Ishikawa (cell line): Measurements from ENCODE around the gene KREMEN1.

Source experiments
- CEBPB ChIP-seq: IDR thresholded peaks from 2 replicates; pipeline ENCODE4 v1.6.1; 2012
- CREB1 ChIP-seq: IDR thresholded peaks from 2 replicates; pipeline ENCODE4 v1.6.1; 2012; ENCODE audit warnings: low read depth
- EGR1 ChIP-seq: IDR thresholded peaks from 2 replicates; pipeline ENCODE4 v1.6.1; 2012
- EP300 ChIP-seq: IDR thresholded peaks from 2 replicates; pipeline ENCODE4 v1.6.1; 2012; ENCODE audit warnings: borderline replicate concordance
- FOXM1 ChIP-seq: IDR thresholded peaks from 2 replicates; pipeline ENCODE4 v1.6.1; 2012; ENCODE audit warnings: low read depth, borderline replicate concordance
- NFIC ChIP-seq: IDR thresholded peaks from 2 replicates; pipeline ENCODE4 v1.6.1; 2012
- RAD21 ChIP-seq: IDR thresholded peaks from 2 replicates; pipeline ENCODE4 v1.6.1; 2012; ENCODE audit warnings: low read depth
- TAF1 ChIP-seq: IDR thresholded peaks from 2 replicates; pipeline ENCODE4 v1.6.1; 2012; ENCODE audit warnings: low read depth, mild to moderate bottlenecking
- TCF12 ChIP-seq: IDR thresholded peaks from 2 replicates; pipeline ENCODE4 v1.6.1; 2012; ENCODE audit warnings: low read depth
- TEAD4 ChIP-seq: IDR thresholded peaks from 2 replicates; pipeline ENCODE4 v1.6.1; 2012
- YY1 ChIP-seq: IDR thresholded peaks from 2 replicates; pipeline ENCODE4 v1.6.1; 2012; ENCODE audit warnings: low read depth
- ZBTB7A ChIP-seq: IDR thresholded peaks from 2 replicates; pipeline ENCODE4 v1.6.1; 2012; ENCODE audit warnings: low read depth
- TF ChIP-seq, protein P1 (sequence below): IDR thresholded peaks from 2 replicates; pipeline ENCODE4 v1.6.1; 2012
- TF ChIP-seq, protein P2 (sequence below): IDR thresholded peaks from 2 replicates; pipeline ENCODE4 v1.6.1; 2012
- TF ChIP-seq, protein P3 (sequence below): IDR thresholded peaks from 2 replicates; pipeline ENCODE4 v1.6.1; 2012; ENCODE audit warnings: low read depth, mild to moderate bottlenecking

KREMEN1 gene, protein sequence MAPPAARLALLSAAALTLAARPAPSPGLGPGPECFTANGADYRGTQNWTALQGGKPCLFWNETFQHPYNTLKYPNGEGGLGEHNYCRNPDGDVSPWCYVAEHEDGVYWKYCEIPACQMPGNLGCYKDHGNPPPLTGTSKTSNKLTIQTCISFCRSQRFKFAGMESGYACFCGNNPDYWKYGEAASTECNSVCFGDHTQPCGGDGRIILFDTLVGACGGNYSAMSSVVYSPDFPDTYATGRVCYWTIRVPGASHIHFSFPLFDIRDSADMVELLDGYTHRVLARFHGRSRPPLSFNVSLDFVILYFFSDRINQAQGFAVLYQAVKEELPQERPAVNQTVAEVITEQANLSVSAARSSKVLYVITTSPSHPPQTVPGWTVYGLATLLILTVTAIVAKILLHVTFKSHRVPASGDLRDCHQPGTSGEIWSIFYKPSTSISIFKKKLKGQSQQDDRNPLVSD

GRCh38 chr22:29072979-29073617 is at the start of gene KREMEN1:
Gene KREMEN1, plus strand, starts transcription at chr22:29073035. Its CDS starts 96 bp downstream, at chr22:29073131.
- TF ChIP-seq YY1 = 0 out of 2 replicates have a peak, but pooled peaks have one; percentile 25
- no peak for TF ChIP-seq RAD21
- TF ChIP-seq, protein P1, sequence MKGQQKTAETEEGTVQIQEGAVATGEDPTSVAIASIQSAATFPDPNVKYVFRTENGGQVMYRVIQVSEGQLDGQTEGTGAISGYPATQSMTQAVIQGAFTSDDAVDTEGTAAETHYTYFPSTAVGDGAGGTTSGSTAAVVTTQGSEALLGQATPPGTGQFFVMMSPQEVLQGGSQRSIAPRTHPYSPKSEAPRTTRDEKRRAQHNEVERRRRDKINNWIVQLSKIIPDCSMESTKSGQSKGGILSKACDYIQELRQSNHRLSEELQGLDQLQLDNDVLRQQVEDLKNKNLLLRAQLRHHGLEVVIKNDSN = no peak
- TF ChIP-seq ZBTB7A = peak; percentile 81

- TF ChIP-seq EP300 (no peak), NFIC (no peak), TCF12 (no peak), CREB1 (no peak), ZBTB7A (no peak), RAD21 (no peak), CEBPB (no peak), FOXM1 (no peak), EGR1 (no peak)
- TF ChIP-seq, protein P1 = no peak
- TF ChIP-seq, protein P2, sequence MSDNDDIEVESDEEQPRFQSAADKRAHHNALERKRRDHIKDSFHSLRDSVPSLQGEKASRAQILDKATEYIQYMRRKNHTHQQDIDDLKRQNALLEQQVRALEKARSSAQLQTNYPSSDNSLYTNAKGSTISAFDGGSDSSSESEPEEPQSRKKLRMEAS = no peak
These were observed 49.6 kb upstream of the KREMEN1 start for GRCh38 chr22:29023172-29023796.

- TF ChIP-seq TEAD4 = no peak
These were observed 46.3 kb upstream of the KREMEN1 start for GRCh38 chr22:29026579-29026978.

GRCh38 chr22:29028468-29028867 is 44.4 kb upstream of the KREMEN1 start:
- no peak for TF ChIP-seq TEAD4
- no peak for TF ChIP-seq NFIC
- TF ChIP-seq EP300 = no peak
- TF ChIP-seq CREB1 = no peak
- TF ChIP-seq, protein P1 = no peak
- TF ChIP-seq FOXM1 = no peak
- TF ChIP-seq CEBPB = no peak
- TF ChIP-seq EGR1 = no peak

GRCh38 chr22:29029202-29030000 is 43.4 kb upstream of the KREMEN1 start:
- TF ChIP-seq EGR1 (no peak), EP300 (no peak)
- TF ChIP-seq, protein P1 = no peak

DNA sequence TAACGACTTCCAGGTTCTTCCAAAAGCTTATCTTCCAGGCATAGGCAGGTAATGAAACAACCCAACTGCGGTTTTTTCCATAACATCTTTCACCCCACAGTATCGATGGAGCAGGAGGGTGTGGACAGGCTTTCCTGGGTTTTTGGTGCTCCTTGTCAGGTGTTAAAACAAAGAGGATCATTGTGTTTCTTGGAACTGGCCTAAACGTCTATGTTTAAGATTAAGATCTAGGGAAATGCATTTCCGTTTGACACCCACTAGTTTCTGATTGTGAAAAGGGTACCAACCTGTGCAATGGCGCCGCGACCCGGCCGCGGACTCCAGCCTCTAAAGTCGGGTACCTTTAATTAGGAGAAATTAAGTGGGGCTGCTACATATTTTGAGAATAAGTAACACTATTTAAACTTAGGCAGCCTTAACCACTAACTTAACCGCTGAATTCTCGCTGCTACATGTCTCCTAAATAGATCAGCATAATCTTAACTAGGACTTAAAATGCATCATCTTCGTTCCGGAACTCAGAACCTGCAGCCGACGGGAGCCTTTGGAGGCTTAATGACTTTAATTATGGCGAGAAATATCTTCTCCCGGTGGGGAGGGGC is 42.7 kb upstream of the KREMEN1 start:
- TF ChIP-seq RAD21 = peak; percentile 25; the same call in 1 of the 2 replicates
- TF ChIP-seq, protein P2 = no peak

DNA sequence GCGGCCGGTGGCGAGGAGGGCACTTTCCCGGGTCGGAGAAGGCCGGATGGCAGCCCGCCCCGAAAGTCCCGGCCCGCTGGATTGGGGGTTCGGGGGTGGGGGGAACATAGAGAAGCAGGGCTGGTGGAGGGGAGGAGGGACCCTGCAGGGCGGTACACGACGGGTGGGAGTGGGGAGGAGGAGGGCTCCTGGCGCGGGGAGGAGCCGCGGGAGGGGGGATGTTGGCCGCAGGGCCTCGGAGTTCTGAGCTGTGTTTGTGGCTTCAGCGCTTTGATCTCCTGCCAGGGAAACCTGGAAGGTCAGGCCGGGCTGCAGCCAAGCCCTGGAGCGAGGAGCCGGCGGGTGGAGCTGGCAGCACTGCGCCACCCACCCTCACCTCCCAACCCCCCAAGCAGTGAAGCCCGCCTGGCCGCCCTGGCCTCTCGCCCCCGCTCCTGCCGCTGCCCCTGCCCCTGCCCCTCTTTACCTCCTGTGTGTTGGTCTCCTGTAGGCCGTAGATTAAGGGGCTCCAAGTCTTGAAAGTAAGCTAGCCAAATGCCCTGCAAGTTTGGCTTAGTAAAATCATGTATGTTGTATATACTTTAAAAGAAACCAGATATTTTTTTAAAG is 42.1 kb upstream of the KREMEN1 start:
- peak; percentile 67 for TF ChIP-seq ZBTB7A
- TF ChIP-seq CREB1 = no peak
- peak; percentile 56; the same call in 1 of the 2 replicates for TF ChIP-seq YY1
- peak; percentile 61; the same call in 1 of the 2 replicates for TF ChIP-seq TEAD4
- peak; percentile 96 for TF ChIP-seq NFIC
- TF ChIP-seq, protein P3, sequence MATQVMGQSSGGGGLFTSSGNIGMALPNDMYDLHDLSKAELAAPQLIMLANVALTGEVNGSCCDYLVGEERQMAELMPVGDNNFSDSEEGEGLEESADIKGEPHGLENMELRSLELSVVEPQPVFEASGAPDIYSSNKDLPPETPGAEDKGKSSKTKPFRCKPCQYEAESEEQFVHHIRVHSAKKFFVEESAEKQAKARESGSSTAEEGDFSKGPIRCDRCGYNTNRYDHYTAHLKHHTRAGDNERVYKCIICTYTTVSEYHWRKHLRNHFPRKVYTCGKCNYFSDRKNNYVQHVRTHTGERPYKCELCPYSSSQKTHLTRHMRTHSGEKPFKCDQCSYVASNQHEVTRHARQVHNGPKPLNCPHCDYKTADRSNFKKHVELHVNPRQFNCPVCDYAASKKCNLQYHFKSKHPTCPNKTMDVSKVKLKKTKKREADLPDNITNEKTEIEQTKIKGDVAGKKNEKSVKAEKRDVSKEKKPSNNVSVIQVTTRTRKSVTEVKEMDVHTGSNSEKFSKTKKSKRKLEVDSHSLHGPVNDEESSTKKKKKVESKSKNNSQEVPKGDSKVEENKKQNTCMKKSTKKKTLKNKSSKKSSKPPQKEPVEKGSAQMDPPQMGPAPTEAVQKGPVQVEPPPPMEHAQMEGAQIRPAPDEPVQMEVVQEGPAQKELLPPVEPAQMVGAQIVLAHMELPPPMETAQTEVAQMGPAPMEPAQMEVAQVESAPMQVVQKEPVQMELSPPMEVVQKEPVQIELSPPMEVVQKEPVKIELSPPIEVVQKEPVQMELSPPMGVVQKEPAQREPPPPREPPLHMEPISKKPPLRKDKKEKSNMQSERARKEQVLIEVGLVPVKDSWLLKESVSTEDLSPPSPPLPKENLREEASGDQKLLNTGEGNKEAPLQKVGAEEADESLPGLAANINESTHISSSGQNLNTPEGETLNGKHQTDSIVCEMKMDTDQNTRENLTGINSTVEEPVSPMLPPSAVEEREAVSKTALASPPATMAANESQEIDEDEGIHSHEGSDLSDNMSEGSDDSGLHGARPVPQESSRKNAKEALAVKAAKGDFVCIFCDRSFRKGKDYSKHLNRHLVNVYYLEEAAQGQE = no peak
- TF ChIP-seq TAF1 = peak; percentile 25; the same call in 1 of the 2 replicates
- TF ChIP-seq EGR1 = peak; percentile 54
- peak; percentile 44; the same call in 1 of the 2 replicates for TF ChIP-seq EP300
- TF ChIP-seq, protein P2 = peak; percentile 37
- peak; percentile 67; the same call in 1 of the 2 replicates for TF ChIP-seq TCF12
- no peak for TF ChIP-seq CEBPB
- peak; percentile 30; the same call in 1 of the 2 replicates for TF ChIP-seq RAD21
- TF ChIP-seq FOXM1 = no peak
- TF ChIP-seq, protein P1 = no peak
